NCI-H748 treated with DMSO at 0.1 percent for 48 hours (cell line): ENCODE results near the gene OBP2B.
"Not testable (repeated sequence)": the region's sequence is repeated elsewhere in the genome, so short reads cannot be mapped to it uniquely, and the experiment has no call there.

Experiments
- DNase-seq: peaks from one replicate; lab custom pipeline; 2025; lab: John Stamatoyannopoulos, UW

The OBP2B gene

DNA sequence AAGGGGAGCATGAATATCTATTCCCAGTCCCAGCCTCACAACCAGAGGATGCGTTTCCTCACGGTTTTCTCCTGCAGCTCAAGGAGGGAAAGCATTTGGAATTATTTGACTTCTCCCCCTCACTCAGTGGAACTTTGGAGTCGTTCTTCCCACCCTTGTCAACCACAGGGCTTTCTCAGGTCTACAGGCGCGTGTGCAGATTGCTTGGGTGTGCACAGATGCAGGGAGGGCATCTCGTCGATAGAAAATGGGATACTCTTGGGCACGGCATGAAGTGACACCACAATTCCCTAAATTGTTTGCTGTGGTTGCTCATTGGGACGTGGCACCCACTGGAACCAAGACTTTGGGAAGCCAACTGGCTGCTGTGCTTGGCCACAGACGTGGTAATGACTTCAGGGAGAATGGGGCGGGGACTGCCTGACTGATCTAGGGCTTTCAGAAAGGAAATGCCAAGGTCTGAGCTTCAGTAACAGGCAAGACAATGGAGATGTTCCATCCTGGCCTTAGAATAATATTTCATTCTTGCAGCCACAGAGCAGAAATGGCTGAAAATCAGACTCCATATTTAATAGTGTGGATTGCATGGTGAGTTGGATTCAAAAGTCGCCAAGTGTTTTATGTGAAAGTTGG lies 12.2 kb upstream of the OBP2B start:
- no peak for DNase-seq

DNA sequence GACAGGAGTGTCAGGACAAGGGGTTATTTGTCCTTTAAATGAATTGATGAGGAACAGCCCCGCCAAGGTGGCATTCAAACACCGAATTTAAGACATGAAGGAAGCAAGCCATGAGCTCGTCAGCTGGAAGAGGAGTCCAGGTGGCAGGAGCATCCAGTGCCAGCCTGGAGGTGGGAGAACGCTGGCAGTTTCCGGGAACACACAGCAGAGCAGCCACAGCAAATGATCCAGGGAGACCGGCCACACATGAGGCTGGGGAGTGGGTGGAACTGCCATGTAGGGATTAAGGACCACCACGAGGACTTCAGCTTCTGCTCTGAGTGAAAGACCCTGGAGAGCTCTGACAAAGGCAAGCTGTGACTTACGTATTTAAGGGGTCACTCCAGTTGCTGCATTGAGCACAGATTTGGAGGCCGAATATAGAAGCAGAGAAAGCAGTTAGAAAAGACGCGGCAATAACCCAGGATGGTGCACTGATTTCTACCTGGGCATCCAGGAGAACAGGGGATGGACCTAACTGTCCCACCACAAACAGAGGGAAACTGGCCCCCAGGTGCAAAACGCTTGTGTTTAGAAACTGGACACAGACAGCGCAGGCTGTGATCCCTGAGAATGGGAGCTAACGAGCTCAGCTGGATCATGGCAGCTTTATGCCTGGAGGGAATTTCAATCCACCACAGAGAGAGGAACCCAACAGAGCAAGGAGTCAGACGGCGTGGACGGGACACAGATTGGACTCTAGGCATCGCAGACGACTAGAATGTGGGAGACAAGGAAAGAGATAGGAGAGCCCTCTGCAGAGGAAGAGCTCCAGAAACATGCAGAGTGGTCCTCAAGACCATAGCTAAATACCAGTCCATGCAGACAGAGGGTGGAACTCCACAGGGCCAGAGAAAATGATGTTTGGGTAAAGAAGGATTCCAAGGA lies 9.3 kb upstream of the OBP2B start:
- not testable (repeated sequence) for DNase-seq

DNA sequence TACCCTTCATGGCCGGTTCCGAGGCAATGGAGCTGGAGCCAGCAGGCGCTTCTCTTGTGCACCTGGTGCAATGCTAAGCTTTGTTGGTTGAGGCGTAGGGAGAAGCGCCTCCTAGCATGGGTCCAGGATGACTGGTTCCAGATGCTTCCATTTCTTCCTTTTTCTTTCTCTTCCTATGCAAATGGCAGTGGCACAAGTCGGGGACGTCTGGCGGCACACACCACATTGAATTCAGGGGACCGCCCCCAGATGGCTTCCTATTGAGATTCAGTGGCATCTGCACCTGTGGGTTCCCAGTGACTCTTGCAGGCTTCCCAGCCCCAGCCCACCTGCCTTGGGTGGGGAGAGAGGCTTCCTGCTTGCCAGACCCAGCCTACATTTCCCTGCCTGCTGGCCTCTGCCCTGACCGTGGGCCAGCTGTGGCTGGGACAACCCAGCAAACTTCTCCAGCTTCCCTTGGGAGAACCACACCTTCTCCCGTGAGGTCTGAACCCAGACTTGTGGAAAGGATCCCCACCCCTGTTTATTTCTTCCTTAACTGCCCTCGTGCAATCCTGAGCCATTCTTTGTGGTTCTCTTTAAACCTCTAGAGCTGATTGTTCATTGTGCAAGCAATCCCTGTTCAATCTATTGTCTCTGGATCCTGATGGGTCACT lies 8.4 kb upstream of the OBP2B start:
- not testable (repeated sequence) for DNase-seq

DNA sequence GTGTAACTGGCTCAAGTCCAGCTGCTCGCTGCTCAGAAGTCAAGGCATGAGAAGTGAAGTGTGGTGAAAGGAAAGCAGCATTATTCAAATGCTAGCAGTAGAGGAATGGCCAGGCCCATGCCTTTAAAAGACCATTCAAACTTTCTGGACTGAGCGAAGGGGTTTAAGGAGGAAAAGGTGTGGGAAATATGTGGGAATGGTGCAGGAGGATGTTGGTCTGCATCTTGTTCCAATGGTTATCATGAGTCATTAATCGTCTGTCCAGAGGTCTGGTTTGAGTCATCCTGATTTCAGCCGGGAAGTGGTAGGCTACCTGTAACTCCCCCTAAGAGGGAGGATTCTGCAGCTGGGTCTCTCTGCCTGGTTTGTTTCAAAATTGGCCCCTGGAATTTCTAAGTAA lies 5.2 kb upstream of the OBP2B start:
- not testable (repeated sequence) for DNase-seq

GRCh38 chr9:133210609-133211008 lies 1.6 kb upstream of the OBP2B start:
- no peak for DNase-seq

DNA sequence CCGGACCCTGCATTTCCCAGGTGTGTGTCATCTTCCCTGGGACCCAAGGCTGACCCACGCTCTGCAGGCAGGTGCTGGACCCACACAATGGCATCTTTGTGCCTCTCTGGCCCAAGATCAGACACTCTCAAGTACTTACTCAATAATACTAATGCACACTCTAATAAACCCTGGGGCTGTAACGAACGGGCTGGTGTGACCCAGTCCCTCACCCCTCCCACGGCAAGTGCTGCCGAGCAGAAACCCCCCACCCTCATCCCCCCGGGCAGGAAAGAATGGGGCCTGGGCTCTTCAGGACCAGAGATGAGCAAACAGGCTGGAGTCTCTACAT lies 1.1 kb upstream of the OBP2B start:
- DNase-seq, result no peak

GRCh38 chr9:133209327-133210201 lies 514 bp upstream of the OBP2B start:
- DNase-seq, result not testable (repeated sequence)

DNA sequence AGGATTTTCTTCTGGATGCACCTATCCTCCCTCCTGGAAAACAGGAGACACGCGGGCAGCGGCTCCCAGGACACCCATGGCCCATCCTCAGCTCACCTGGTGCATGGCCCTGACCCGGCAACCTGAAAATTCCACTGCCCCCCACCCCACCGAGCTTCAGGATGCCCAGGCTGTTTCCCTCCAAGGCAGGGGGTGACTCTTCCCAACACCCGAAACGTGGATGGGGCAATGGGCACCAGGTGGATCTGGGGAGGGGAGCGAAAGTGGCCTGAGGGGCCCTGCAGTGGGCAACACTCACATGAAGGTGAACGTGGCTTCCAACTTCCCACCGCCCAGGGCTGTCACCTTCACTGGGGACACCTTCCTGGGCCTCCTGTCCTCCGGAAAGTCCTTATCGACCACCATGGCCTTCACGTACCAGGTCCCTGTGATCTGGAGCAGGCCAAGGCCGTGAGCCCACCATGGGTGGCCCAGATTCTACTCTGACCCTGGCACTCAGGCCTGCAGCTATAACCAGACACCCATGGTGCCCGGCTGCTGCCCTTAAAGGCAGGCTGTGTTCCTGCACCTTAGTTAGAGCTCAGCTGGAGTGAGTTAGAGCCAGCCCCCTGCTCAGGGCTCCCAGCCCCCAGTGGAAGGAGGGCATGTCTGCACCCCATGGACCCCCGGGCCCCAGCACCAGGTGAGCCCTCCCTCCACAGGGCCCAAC lies 725 bp downstream of the OBP2B start:
- not testable (repeated sequence) for DNase-seq

- DNase-seq, result no peak
Observed at GRCh38 chr9:133207540-133208170, 1.4 kb downstream of the OBP2B start.

DNA sequence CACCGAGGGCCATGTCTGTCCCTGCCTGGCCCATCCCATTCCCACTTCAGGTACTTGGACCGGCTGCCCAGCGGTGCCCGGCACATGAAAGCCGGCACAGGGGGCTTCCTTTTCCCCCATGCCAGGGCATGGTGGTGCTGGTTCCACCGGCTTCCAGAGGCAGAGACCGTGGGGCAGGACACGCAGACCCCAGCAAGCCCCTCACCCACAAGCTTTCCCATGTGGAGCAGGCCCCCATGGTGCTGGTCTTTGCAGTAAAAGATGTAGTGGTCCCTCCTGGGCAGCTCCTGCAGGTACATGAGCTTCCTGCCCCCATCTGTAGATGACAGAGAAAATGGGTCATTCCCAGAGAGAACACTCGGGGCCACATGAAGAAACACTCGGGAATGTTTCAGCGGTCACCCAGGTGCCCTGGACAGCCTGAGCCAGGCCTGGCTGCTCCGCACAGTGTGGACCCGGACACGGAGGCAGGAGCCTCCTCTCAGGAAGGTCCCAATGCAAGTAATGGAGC lies 2.0 kb downstream of the OBP2B start:
- DNase-seq, result no peak

GRCh38 chr9:133205996-133206931 lies 2.8 kb downstream of the OBP2B start:
- no peak for DNase-seq

- DNase-seq, result not testable (repeated sequence)
Observed at GRCh38 chr9:133205481-133205887, 3.6 kb downstream of the OBP2B start.

DNA sequence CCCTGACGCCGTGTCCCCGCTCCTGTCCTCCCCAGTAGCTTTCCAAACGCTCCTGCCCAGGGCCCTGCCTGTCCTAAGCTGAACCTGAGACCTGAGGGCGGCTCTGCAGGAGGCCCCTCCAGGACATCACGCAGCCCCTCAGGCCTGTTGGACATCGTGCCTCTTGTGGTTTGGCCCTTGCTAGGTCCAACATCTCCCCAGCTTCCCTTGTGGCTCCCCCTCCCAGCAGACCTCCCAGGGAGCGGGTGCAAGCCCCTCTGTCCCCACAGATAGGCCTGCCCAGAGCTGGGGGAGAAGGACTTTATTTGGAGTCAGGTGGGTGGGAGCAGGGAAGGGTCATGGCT lies 4.1 kb downstream of the OBP2B start:
- no peak for DNase-seq

- DNase-seq, result no peak
Observed at GRCh38 chr9:133204335-133204992, 4.6 kb downstream of the OBP2B start.

DNA sequence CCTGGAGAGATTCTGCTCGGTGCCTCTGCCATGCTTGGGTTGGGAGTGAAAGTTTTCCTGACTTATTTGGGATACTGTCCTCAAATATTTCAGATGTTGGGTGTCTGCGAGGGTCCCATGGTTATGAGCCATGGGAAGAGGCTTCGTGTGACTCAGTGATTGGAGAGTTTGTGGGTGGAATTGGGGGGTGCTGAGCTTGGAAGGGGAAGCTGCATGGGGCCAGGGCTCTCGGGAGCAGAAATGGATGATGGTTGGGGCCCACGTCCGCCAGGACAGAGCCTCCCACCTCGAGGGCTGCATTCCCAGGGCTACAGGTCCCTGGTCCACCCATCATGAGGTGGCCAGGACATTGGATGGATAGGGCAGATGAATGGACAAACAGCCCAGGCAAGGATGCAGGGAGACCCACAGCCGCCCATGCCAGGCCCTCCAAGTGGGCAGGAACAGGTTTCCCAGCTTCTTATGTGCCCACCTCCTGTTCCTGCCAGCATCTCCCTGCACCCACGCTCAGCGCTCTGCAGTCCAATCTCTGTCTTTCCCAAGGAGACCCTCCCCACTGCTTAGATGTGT lies 5.5 kb downstream of the OBP2B start:
- no peak for DNase-seq

GRCh38 chr9:133202688-133203453 lies 6.2 kb downstream of the OBP2B start:
- DNase-seq, result no peak

DNA sequence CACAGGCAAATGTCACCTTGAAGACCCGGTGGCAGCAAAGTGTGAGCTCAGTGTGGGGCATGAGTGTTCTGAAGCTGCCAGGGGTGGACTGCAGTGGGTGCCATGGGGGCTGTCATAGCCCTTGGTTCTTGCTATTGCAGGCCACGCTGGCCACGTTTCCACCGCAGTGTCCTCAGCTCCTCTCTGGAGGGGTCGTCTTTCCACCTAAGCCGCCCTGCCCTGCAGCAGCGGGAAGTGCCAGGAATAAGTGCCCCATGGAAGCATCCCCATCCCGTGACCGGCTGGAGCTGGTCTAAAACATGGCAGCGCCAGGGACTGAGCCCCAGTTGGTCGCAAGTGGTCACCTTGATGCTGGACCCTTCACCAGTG lies 6.9 kb downstream of the OBP2B start:
- DNase-seq, result no peak
